Measurements from ENCODE around the gene BPNT1.
A peak's percentile ranks its signal among the peaks of the same experiment; 100 is the strongest.
"Not testable (repeated sequence)": the region's sequence is repeated elsewhere in the genome, so short reads cannot be mapped to it uniquely, and the experiment has no call there.

Gene BPNT1

GRCh38 chr1:220089650-220090556, at the start of gene BPNT1:
Gene BPNT1 (minus strand): TSS chr1:220089788. CDS start chr1:220079846, 9,942 bp downstream.
- H3K4me3 ChIP-seq, result peak within 1 kb of the TSS; percentile 42 to 59 (median 51)
- peak within 1 kb of the TSS in 16 of 21 experiments; percentile 28 to 88 (median 65) for H3K27ac ChIP-seq

- peak overlapping the region in 8 of 21 experiments; percentile 13 to 62 (median 50) for H3K27ac ChIP-seq
- no peak overlapping the region for H3K4me3 ChIP-seq
Measured at GRCh38 chr1:220137019-220137786, 47.6 kb upstream of the BPNT1 start.

GRCh38 chr1:220135755-220136154, 46.2 kb upstream of the BPNT1 start:
- H3K4me3 ChIP-seq, result no peak overlapping the region
- H3K27ac ChIP-seq, result no peak overlapping the region

- Histone ChIP-seq H3K4me3 (no peak overlapping the region), H3K27ac (no peak overlapping the region)
Measured at GRCh38 chr1:220129479-220130210, 40.1 kb upstream of the BPNT1 start.

DNA sequence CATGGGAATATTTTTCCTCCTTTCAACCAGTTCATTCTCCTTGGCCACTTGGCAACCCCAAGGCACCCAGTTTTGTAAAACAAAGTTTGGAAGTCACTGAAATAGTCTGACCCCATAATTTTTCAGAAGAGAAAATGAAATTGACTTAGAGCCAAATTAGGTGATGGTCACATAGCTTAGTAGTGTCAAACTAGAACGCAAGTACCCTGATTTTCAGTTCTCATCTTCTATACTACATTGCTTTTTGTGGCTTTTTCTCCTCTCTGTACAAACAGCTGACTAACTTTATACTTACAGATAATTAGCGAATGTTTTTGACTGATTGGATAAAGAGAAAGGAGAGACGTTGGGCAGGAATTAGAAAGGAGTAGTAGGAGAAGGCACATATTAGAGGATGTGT, 37.5 kb upstream of the BPNT1 start:
- no peak overlapping the region for H3K4me3 ChIP-seq
- no peak overlapping the region for H3K27ac ChIP-seq

GRCh38 chr1:220124542-220124941, 35.0 kb upstream of the BPNT1 start:
- H3K27ac ChIP-seq, result no peak overlapping the region
- no peak overlapping the region for H3K4me3 ChIP-seq

- Histone ChIP-seq H3K4me3 (no peak overlapping the region), H3K27ac (no peak overlapping the region)
Measured at GRCh38 chr1:220123889-220124288, 34.3 kb upstream of the BPNT1 start.

- H3K4me3 ChIP-seq, result no peak overlapping the region
- H3K27ac ChIP-seq, result no peak overlapping the region
Measured at GRCh38 chr1:220123066-220123465, 33.5 kb upstream of the BPNT1 start.

DNA sequence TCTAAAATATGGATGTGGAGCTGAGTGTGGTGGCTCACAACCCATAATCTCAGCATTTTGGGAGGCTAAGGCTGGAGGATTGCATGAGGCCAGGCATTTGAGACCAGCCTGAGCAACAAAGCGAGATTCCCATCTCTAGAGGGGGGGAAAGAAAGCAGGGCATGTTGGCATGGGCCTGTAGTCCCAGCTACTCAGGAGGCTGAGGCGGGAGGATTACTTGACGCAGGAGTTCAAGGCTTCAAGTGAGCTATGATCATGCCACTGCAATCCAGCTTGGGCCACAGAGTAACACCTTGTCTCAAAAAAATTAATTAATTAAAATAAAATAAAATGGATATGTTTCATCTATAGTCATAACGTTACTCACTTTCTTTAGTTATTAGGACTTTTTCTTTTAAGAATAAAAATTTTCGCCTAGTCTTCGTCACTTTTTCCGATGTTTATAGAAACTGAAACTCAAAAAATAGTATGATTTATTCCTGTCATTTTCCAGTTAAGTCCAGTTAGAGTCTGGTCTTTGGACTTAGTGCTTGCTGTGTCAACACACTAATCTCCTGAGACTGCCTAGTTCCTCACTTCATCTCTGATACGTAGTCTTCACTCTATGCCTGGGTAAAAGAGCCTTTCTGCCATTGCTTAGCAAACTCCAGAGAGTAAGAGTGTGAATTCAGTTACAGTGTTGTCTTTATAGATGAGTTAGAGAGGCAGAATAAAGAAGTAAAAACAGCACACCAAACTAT, 32.4 kb upstream of the BPNT1 start:
- no peak overlapping the region for H3K27ac ChIP-seq

DNA sequence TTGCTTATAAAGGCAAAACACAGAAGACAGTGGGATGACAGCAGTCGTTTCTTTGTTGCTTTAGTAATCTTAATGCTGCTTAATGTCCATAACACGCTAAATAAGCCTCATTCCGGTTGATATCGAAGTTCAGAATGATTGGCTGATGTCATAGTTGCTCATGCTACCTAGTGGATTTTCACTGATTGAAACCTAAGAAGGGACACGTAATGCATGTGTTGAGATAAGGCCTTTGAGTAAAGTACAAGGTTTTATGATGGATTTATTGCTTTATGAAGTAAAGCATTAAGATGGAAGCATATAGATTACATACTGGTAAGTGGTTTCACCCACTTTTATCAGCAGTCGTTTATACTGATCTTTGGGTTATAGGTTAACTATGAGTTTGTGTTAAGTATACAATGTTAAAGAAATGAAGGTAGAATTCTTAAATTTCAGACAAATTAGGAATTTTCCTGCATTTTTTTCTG, 29.5 kb upstream of the BPNT1 start:
- no peak overlapping the region for H3K27ac ChIP-seq
- H3K4me3 ChIP-seq, result no peak overlapping the region

More for the DNA sequence above, 32.4 kb upstream of the BPNT1 start:
- H3K4me3 ChIP-seq, result no peak overlapping the region

GRCh38 chr1:220113136-220113695, 23.6 kb upstream of the BPNT1 start:
- no peak overlapping the region for H3K4me3 ChIP-seq
- H3K27ac ChIP-seq, result no peak overlapping the region

DNA sequence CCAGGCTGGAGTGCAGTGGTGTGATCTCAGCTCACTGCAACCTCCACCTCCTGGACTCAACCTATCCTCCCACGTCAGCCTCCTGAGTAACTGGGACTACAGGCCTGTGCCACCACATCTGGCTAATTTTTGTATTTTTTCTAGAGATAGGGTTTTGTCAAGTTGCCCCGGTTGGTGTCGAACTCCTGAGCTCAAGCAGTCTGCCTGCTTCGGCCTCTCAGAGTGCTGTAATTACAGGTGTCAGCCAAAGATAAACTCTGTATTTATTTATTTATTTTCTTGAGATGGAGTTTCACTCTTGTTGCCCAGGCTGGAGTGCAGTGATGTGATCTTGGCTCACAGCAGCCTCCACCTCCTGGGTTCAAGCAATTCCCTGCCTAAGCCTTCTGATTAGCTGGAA, 23.0 kb upstream of the BPNT1 start:
- not testable (repeated sequence) for H3K4me3 ChIP-seq, H3K27ac ChIP-seq

DNA sequence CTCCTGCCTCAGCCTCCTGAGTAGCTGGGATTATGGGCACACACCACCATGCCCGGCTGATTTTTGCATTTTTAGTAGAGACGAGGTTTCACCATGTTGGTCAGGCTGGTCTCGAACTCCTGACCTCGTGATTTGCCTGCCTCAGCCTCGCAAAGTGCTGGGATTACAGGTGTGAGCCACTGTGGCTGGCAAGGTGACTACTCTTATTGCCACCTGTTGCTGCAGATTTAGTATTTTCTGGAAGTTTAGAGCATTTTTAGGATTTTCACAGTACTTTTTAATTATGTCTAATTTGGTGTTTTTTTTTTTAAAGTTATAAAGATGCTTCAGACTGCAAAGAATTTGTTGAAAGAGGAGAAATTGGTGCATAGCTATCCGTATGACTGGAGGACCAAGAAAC, 20.9 kb upstream of the BPNT1 start:
- H3K27ac ChIP-seq, H3K4me3 ChIP-seq: not testable (repeated sequence)

DNA sequence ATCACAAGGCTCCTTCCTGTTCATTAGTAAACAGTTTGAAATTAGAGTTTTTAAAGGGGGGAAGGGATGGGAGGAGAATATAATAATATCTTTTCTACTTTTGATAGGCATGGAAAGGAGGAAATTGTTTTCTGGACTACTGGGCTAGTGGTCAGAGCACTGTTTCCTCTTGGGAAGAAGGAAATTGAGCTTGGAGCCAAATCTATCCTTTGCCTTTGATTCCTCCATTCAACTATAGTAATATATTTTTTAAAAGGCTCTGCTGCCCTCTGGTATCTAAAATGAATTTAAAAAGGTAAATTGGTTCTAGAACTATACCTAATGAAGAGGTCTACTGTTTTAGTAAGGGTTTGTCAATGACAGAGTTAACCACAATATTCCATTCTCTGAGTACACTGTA, 10.2 kb upstream of the BPNT1 start:
- no peak overlapping the region for H3K4me3 ChIP-seq
- no peak overlapping the region for H3K27ac ChIP-seq

DNA sequence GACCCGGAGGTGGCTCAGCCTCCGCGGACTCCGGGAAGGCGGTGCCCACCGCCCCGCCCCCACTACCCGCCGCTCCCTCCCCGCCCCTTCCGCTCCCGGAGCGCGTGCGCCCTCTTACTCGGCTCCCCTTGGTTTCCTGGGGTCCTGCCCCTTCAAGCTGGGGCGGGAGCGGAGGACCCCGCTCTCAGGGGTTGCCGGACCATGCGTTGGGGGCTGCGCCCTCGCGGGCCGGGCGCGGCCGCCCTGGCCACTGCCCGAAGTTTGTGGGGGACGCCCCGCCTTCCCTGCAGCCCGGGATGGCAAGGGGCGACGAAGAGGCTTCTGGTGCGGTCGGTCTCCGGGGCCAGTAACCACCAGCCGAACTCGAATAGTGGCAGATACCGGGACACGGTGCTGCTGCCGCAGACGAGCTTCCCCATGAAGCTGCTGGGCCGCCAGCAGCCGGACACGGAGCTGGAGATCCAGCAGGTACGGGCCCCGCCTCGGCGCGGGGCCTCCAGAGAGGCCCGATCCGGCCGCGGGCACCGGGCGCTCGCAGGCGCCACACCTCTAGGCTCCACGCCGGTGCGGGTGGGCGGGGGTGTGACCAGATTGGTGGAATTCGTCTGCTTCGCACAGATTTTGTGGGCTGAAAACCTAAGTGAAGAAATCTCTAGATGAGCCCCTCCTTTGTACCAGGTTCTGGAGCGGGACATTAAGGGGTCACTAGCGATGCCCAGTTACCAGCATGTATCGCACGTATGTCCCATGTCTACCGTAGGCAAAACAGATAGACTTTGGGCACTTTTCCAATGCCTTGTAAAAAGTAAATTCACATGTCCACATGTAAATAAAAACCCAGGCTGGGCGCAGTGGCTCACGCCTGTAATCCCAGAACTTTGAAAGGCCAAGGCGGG, 4.7 kb upstream of the BPNT1 start, which contains the start of gene IARS2:
IARS2 (plus strand) TSS at position 117 of the 896 bp plus-strand sequence; CDS start at position 202, 85 bp downstream.
- H3K4me3 ChIP-seq, result peak within 1 kb of the TSS; percentile 48 to 99 (median 89)
- peak within 1 kb of the TSS; percentile 28 to 93 (median 87) for H3K27ac ChIP-seq

GRCh38 chr1:220093361-220094015, 3.9 kb upstream of the BPNT1 start:
- peak overlapping the region in 6 of 21 experiments; percentile 81 to 93 (median 88) for H3K27ac ChIP-seq
- H3K4me3 ChIP-seq, result peak overlapping the region; percentile 48 to 99 (median 89)

DNA sequence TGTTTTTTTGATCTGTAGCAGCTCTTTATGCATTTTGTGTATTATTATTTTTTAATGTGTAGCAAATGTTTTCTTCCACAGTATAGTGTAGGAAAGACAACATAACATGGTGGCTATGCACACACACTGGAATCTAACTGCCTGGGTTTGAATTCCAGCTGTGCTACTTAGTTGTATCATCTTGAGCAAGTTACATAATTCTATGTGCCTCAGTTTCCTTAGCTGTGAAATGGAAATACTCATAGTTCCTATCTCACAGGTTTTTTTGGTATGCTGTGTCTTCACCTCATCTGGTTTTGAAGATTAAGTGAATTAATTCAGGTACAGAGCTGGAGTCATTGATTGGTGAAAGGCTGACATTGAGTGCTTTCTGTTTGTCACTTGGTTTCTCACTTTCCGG, 3.1 kb upstream of the BPNT1 start:
- H3K27ac ChIP-seq, result no peak overlapping the region
- no peak overlapping the region for H3K4me3 ChIP-seq

Data from skin epidermis (tissue), 12 donors.